GM18519 (cell line): ENCODE results near the gene LSM7.

Experiments used
- ATAC-seq: cut with Tn5 transposase; IDR thresholded peaks from one replicate; pipeline ENCODE4 v1.9.1; 2021; ENCODE audit warnings: mild to moderate bottlenecking, moderate library complexity; ENCODE audit not compliant: unreplicated experiment, low FRiP score

LSM7 gene

GRCh38 chr19:2305452-2306280, 22.7 kb downstream of the LSM7 start:
- no peak for ATAC-seq

GRCh38 chr19:2303211-2303798, 25.1 kb downstream of the LSM7 start:
- no peak for ATAC-seq

- ATAC-seq, result no peak
Observed at GRCh38 chr19:2302319-2303210, 25.8 kb downstream of the LSM7 start.

GRCh38 chr19:2300533-2300932, 27.9 kb downstream of the LSM7 start:
- ATAC-seq, result no peak

- ATAC-seq, result no peak
Observed at GRCh38 chr19:2296141-2296540, 32.2 kb downstream of the LSM7 start.

- no peak for ATAC-seq
Observed at GRCh38 chr19:2294687-2295335, 33.6 kb downstream of the LSM7 start.

GRCh38 chr19:2291185-2291751, 37.1 kb downstream of the LSM7 start:
- ATAC-seq, result no peak

GRCh38 chr19:2290441-2291184, 37.8 kb downstream of the LSM7 start:
- ATAC-seq, result no peak

- no peak for ATAC-seq
Observed at GRCh38 chr19:2289714-2290435, 38.5 kb downstream of the LSM7 start.

- ATAC-seq, result no peak
Observed at GRCh38 chr19:2288818-2289713, 39.3 kb downstream of the LSM7 start.

GRCh38 chr19:2288338-2288817, 40.0 kb downstream of the LSM7 start:
- no peak for ATAC-seq

GRCh38 chr19:2287585-2288337, 40.6 kb downstream of the LSM7 start:
- no peak for ATAC-seq

- no peak for ATAC-seq
Observed at GRCh38 chr19:2286402-2287140, 41.8 kb downstream of the LSM7 start.

GRCh38 chr19:2283835-2284507, 44.4 kb downstream of the LSM7 start:
- ATAC-seq, result no peak

- no peak for ATAC-seq
Observed at GRCh38 chr19:2282862-2283237, 45.5 kb downstream of the LSM7 start.
